ENCODE measurements around the gene TSSC4. TPM values are rescaled to one million over a fixed set of nuclear protein-coding genes. Genes with fewer than 3 reads are reported as not detected.
A peak's percentile ranks its signal among the peaks of the same experiment; 100 is the strongest.

The TSSC4 gene
- total and polyA plus RNA-seq, 9 of the 15 experiments (the other 6 are each of a cell fraction or from before 2014, with no cell fraction given): 0.41 to 54.2 (median 11.0) TPM

GRCh38 chr11:2377511-2378443, 22.8 kb upstream of the TSSC4 start (continued):
- TF ChIP-seq TFAP4 (CRISPR knock-in tag; IDR thresholded peaks at IDR 0.05; ENCODE audit: borderline replicate concordance) (0 out of 2 replicates have a peak, but pooled peaks have one; percentile 6), SIN3B (IDR thresholded peaks at IDR 0.05; ENCODE audit: low read depth) (0 out of 2 replicates have a peak, but pooled peaks have one; percentile 35)
- TF ChIP-seq, protein P1, sequence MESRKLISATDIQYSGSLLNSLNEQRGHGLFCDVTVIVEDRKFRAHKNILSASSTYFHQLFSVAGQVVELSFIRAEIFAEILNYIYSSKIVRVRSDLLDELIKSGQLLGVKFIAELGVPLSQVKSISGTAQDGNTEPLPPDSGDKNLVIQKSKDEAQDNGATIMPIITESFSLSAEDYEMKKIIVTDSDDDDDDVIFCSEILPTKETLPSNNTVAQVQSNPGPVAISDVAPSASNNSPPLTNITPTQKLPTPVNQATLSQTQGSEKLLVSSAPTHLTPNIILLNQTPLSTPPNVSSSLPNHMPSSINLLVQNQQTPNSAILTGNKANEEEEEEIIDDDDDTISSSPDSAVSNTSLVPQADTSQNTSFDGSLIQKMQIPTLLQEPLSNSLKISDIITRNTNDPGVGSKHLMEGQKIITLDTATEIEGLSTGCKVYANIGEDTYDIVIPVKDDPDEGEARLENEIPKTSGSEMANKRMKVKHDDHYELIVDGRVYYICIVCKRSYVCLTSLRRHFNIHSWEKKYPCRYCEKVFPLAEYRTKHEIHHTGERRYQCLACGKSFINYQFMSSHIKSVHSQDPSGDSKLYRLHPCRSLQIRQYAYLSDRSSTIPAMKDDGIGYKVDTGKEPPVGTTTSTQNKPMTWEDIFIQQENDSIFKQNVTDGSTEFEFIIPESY (CRISPR knock-in tag; IDR thresholded peaks at IDR 0.05): no peak

DNA sequence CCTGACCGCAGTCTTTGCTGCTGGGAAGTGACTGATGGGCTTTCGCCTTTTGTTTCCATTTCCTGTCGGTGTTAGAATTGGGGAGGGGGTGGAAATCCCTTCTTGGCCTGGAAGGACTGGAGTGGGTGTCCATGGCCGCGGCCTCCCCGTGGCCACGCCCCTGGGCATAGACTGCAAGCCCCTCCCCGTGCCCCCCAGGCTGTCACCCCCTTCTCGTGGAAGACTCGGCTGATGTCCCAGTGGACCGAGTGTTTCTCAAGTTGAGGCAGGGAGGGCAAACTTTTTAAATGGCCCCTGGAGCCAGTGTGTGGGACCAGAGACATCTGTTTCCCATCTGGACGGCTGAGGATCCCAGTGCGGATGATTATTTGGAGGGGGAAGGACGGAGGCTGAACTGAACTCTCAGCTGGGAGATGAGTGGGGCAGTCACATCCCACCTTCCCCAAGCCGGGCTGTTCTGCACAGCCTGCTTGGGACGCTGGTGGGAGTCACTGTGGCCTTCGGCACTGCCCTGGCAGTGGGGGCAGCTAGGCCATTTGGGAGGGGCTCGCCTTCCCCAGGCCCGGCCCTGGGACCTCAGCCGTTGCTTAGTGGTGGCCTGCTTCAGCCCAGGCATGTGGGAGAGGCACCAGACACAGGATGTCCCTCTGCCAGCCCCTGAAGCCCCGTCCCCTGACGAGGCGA, 21.9 kb upstream of the TSSC4 start:
- H3K79me2 ChIP-seq (ENCODE audit: control insufficient read depth, insufficient read depth, low read length): peaks cover 61% of the 10 kb centered on the region
- ChIA-PET CTCF (ENCODE audit: low intra/inter-chr PET ratio) (no interaction called here), POLR2A (interaction anchor here (0.6 to 2.4 kb wide), 10 partner anchors 8 to 1570 kb away, joined by 3 to 17 read pairs (median 5); partner anchors contain the start of gene TSSC4)
- intact Hi-C loops (cut with micrococcal nuclease): no loop called here
- peak overlapping the region; percentile 81 to 94 for H3K9ac ChIP-seq (ENCODE audit: insufficient read depth in 1 of 2, low read depth in 2 of 2, low read length in 2 of 2)
- no peaks in the 10 kb centered on the region for H3K27me3 ChIP-seq (ENCODE audit: control insufficient read depth in 2 of 2, insufficient read depth in 2 of 2, low read length in 2 of 2)
- peak overlapping the region; percentile 96 for H3K4me3 ChIP-seq
- in situ Hi-C loops (cut with MboI): no loop called here
- H3K36me3 ChIP-seq (ENCODE audit: control insufficient read depth, insufficient read depth, low read length): peaks cover 21% of the 10 kb centered on the region; the same call in 2 of the 3 replicates
- no peak overlapping the region for H2AFZ ChIP-seq (ENCODE audit: low read depth, low read length)
- H3K27ac ChIP-seq (ENCODE audit: extremely low read depth, low read depth, low read length): 0 out of 3 replicates have a peak overlapping the region, but pooled peaks have one; percentile 55
- peak overlapping the region; percentile 86 for H3K4me2 ChIP-seq (ENCODE audit: insufficient read depth, low read length)
- peaks cover 19% of the 10 kb centered on the region for H3K9me1 ChIP-seq (ENCODE audit: control insufficient read depth, insufficient read depth, low read length)
- H3K9me3 ChIP-seq (replicated peaks; ENCODE audit: control insufficient read depth, insufficient read depth, low read depth, low read length): no peaks in the 10 kb centered on the region
- FAIRE-seq: no peak
- no peak for DNase-seq (ENCODE audit: extremely low read depth in 1 of 4, low spot score in 3 of 4)
- no TSS peak for BruUV-seq (replicated peaks)
- H3K4me1 ChIP-seq (replicated peaks in 1 of 2; ENCODE audit: control insufficient read depth in 2 of 2, insufficient read depth in 2 of 2, low read length in 2 of 2): peaks cover 21 to 73% of the 10 kb centered on the region in 2 experiments; a peak in 4 of 5 replicates
- ATAC-seq: no peak
- peaks cover 41% of the 10 kb centered on the region for H4K20me1 ChIP-seq (replicated peaks; ENCODE audit: control insufficient read depth, insufficient read depth, low read length)
- 33% methylated on average over 15 of the region's 23 CpGs for WGBS (ENCODE audit: insufficient coverage, low coverage, missing lambda C conversion rate)
- TF ChIP-seq E2F5 (CRISPR knock-in tag; IDR thresholded peaks at IDR 0.05): no peak
- TF ChIP-seq HINFP (tag; conservative IDR thresholded peaks at IDR 0.05; ENCODE audit: low read depth): no peak
- TF ChIP-seq ZNF778 (CRISPR knock-in tag; IDR thresholded peaks at IDR 0.05): no peak
- TF ChIP-seq KDM1A (IDR thresholded peaks at IDR 0.05): no peak
- peak; percentile 2; the same call in 1 of the 2 replicates for TF ChIP-seq RBFOX2 (IDR thresholded peaks at IDR 0.05; ENCODE audit: low read depth, low read length)
- no peak for TF ChIP-seq LARP7 (IDR thresholded peaks at IDR 0.05)
- no peak for TF ChIP-seq PML (IDR thresholded peaks at IDR 0.05; ENCODE audit: low read length)
- TF ChIP-seq MCM5 (IDR thresholded peaks at IDR 0.05; ENCODE audit: low read depth): no peak

All from K562 (cell line).